HepG2 (cell line): ENCODE results near the gene PPP1R27. TPM values are rescaled to one million over a fixed set of nuclear protein-coding genes. Genes with fewer than 3 reads are reported as not detected.

ENCODE experiments used
- AKNA ChIP-seq: sonication (generic); formaldehyde crosslinking; IDR thresholded peaks from 2 replicates; pipeline ENCODE4 v1.4.0; 2020; ENCODE audit warnings: missing genetic modification reagents, borderline replicate concordance
- ATF7-NPFF ChIP-seq: sonication (generic); formaldehyde crosslinking; IDR thresholded peaks from 2 replicates; pipeline ENCODE4 v1.8.1; 2023; ENCODE audit warnings: mild to moderate bottlenecking, low read depth, missing genetic modification reagents, moderate library complexity
- CAMTA2 ChIP-seq: sonication (generic); formaldehyde crosslinking; IDR thresholded peaks from 2 replicates; pipeline ENCODE4 v1.4.0; 2020; ENCODE audit warnings: mild to moderate bottlenecking, missing genetic modification reagents, borderline replicate concordance
- ESRRA ChIP-seq: sonication (generic); formaldehyde crosslinking; IDR thresholded peaks from 2 replicates; pipeline ENCODE4 v1.5.1; 2020; ENCODE audit warnings: mild to moderate bottlenecking, low read depth, missing genetic modification reagents
- GMEB2 ChIP-seq: IDR thresholded peaks from 2 replicates; pipeline ENCODE4 v1.6.1; 2016; ENCODE audit warnings: missing biosample characterization, missing genetic modification reagents, low read depth
- IKZF4 ChIP-seq: sonication (generic); formaldehyde crosslinking; IDR thresholded peaks from 2 replicates; pipeline ENCODE4 v1.5.1; 2020; ENCODE audit warnings: borderline replicate concordance, mild to moderate bottlenecking, low read depth, missing genetic modification reagents; ENCODE audit errors: not compliant biosample characterization
- KLF12 ChIP-seq: sonication (generic); formaldehyde crosslinking; IDR thresholded peaks from 2 replicates; pipeline ENCODE4 v1.4.0; 2020; ENCODE audit warnings: missing genetic modification reagents, borderline replicate concordance
- MYNN ChIP-seq: sonication (generic); formaldehyde crosslinking; IDR thresholded peaks from 2 replicates; pipeline ENCODE4 v1.4.0; 2020; ENCODE audit warnings: mild to moderate bottlenecking, low read depth, missing genetic modification reagents
- REL ChIP-seq: sonication (generic); formaldehyde crosslinking; conservative IDR thresholded peaks from 2 replicates; pipeline ENCODE4 v1.8.0; 2022; ENCODE audit warnings: mild to moderate bottlenecking, missing genetic modification reagents, moderate library complexity
- RNF2 ChIP-seq: fragments of 450-650 bp; conservative IDR thresholded peaks from 2 replicates; pipeline ENCODE4 v1.6.1; 2016; ENCODE audit warnings: low read depth
- TRIM22 ChIP-seq: fragments of 450-650 bp; IDR thresholded peaks from 2 replicates; pipeline ENCODE4 v1.6.1; 2017
- XBP1 ChIP-seq: sonication (generic); formaldehyde crosslinking; IDR thresholded peaks from 2 replicates; pipeline ENCODE4 v1.5.0; 2020; ENCODE audit warnings: missing genetic modification reagents
- ZNF101 ChIP-seq: sonication (generic); formaldehyde crosslinking; IDR thresholded peaks from 2 replicates; pipeline ENCODE4 v1.4.0; 2020; ENCODE audit warnings: mild to moderate bottlenecking, low read depth, missing genetic modification reagents, borderline replicate concordance
- ZNF354B ChIP-seq: sonication (generic); formaldehyde crosslinking; IDR thresholded peaks from 2 replicates; pipeline ENCODE4 v1.8.0; 2022; ENCODE audit warnings: mild to moderate bottlenecking, missing genetic modification reagents
- ZNF577 ChIP-seq: sonication (generic); formaldehyde crosslinking; IDR thresholded peaks from 2 replicates; pipeline ENCODE4 v1.4.0; 2020; ENCODE audit warnings: mild to moderate bottlenecking, low read depth, missing genetic modification reagents, borderline replicate concordance
- ZNF580 ChIP-seq: IDR thresholded peaks from 2 replicates; pipeline ENCODE4 v1.6.1; 2016; ENCODE audit warnings: low read depth, borderline replicate concordance
- ZSCAN21 ChIP-seq: sonication (generic); formaldehyde crosslinking; IDR thresholded peaks from 2 replicates; pipeline ENCODE4 v1.8.0; 2022; ENCODE audit warnings: mild to moderate bottlenecking, missing genetic modification reagents, moderate library complexity, borderline replicate concordance
- ZSCAN5A ChIP-seq: sonication (generic); formaldehyde crosslinking; IDR thresholded peaks from 2 replicates; pipeline ENCODE4 v1.8.0; 2022; ENCODE audit warnings: mild to moderate bottlenecking, missing genetic modification reagents, borderline replicate concordance
- polyA plus RNA-seq, 8 experiments: library from polyadenylated mRNA; depleted of rRNA in 3 of 8; stranded (reverse) in 7 of 8; unstranded in 1 of 8; fragments of >200 nt; fragmentation: Illumina TruSeq in 4 of 8; extraction: Trizol in 4 of 8; gene quantifications; 2 replicates each; pipeline versions ENCODE4 v1.2.1 to v1.2.3, GENCODE V29; 2011 to 2016; ENCODE audit warnings: low read depth in 4 of 8, missing spikeins in 1 of 8, mixed read lengths in 1 of 8; ENCODE audit not compliant: insufficient read depth in 1 of 8
- total RNA-seq, 5 experiments: library from RNA; depleted of rRNA; stranded (reverse); fragments of >200 nt; fragmentation: Illumina TruSeq; extraction: Trizol; gene quantifications; 2 replicates each; pipeline ENCODE4 v1.2.3, GENCODE V29; 2016; ENCODE audit warnings: low read depth in 1 of 5

The PPP1R27 gene
- total and polyA plus RNA-seq, 2 of the 13 experiments (the other 11 are each of a cell fraction or from before 2014, with no cell fraction given) = 0.17 to 1.00 TPM

GRCh38 chr17:81833160-81833920, 1.5 kb downstream of the PPP1R27 start, which contains the start of gene MCRIP1 (continued):
- peak; percentile 97 for TF ChIP-seq RNF2
- peak; percentile 83; the same call in 1 of the 2 replicates for TF ChIP-seq ZSCAN21 (CRISPR knock-in tag)
- TF ChIP-seq GMEB2 (CRISPR knock-in tag) = no peak
- TF ChIP-seq KLF12 (CRISPR knock-in tag) = peak; percentile 58; the same call in 1 of the 2 replicates
- peak; percentile 95; the same call in 1 of the 2 replicates for TF ChIP-seq ZNF577
- TF ChIP-seq MYNN = peak; percentile 83; the same call in 1 of the 2 replicates
- peak; percentile 86 for TF ChIP-seq REL (CRISPR knock-in tag)
- TF ChIP-seq ZNF580 (CRISPR knock-in tag) = peak; percentile 72; the same call in 1 of the 2 replicates
- TF ChIP-seq ZSCAN5A (CRISPR knock-in tag) = no peak
- no peak for TF ChIP-seq TRIM22
- TF ChIP-seq ATF7-NPFF (CRISPR knock-in tag) = peak; percentile 85; the same call in 1 of the 2 replicates
- TF ChIP-seq AKNA (CRISPR knock-in tag) = 0 out of 2 replicates have a peak, but pooled peaks have one; percentile 36
- peak; percentile 17 for TF ChIP-seq CAMTA2 (CRISPR knock-in tag)
- TF ChIP-seq ESRRA (CRISPR knock-in tag) = peak; percentile 92
- TF ChIP-seq XBP1 (CRISPR knock-in tag) = peak; percentile 74
- 0 out of 2 replicates have a peak, but pooled peaks have one; percentile 57 for TF ChIP-seq ZNF354B (CRISPR knock-in tag)
- TF ChIP-seq ZNF101 = peak; percentile 96
- peak; percentile 80 for TF ChIP-seq IKZF4 (CRISPR knock-in tag)
